Measurements from ENCODE around the gene RPL28.

GRCh38 chr19:55391702-55392615, 6.2 kb downstream of the RPL28 start:
- TF ChIP-seq CTCF (IDR thresholded peaks at IDR 0.05; ENCODE audit: low read depth, low read length) (no peak), EZH2phosphoT487 (IDR thresholded peaks at IDR 0.05; ENCODE audit: low read depth) (no peak)
